Ishikawa (cell line): ENCODE measurements around the gene PARP8.

Experiments used
- CEBPB ChIP-seq: IDR thresholded peaks from 2 replicates; pipeline ENCODE4 v1.6.1; 2012
- CREB1 ChIP-seq: IDR thresholded peaks from 2 replicates; pipeline ENCODE4 v1.6.1; 2012; ENCODE audit warnings: low read depth
- EGR1 ChIP-seq: IDR thresholded peaks from 2 replicates; pipeline ENCODE4 v1.6.1; 2012
- EP300 ChIP-seq: IDR thresholded peaks from 2 replicates; pipeline ENCODE4 v1.6.1; 2012; ENCODE audit warnings: borderline replicate concordance
- FOXM1 ChIP-seq: IDR thresholded peaks from 2 replicates; pipeline ENCODE4 v1.6.1; 2012; ENCODE audit warnings: low read depth, borderline replicate concordance
- MAX ChIP-seq: IDR thresholded peaks from 2 replicates; pipeline ENCODE4 v1.6.1; 2012
- NFIC ChIP-seq: IDR thresholded peaks from 2 replicates; pipeline ENCODE4 v1.6.1; 2012
- RAD21 ChIP-seq: IDR thresholded peaks from 2 replicates; pipeline ENCODE4 v1.6.1; 2012; ENCODE audit warnings: low read depth
- REST ChIP-seq: IDR thresholded peaks from 2 replicates; pipeline ENCODE4 v1.6.1; 2012; ENCODE audit warnings: low read depth, mild to moderate bottlenecking
- TAF1 ChIP-seq: IDR thresholded peaks from 2 replicates; pipeline ENCODE4 v1.6.1; 2012; ENCODE audit warnings: low read depth, mild to moderate bottlenecking
- TCF12 ChIP-seq: IDR thresholded peaks from 2 replicates; pipeline ENCODE4 v1.6.1; 2012; ENCODE audit warnings: low read depth
- TEAD4 ChIP-seq: IDR thresholded peaks from 2 replicates; pipeline ENCODE4 v1.6.1; 2012
- USF1 ChIP-seq: IDR thresholded peaks from 2 replicates; pipeline ENCODE4 v1.6.1; 2012
- YY1 ChIP-seq: IDR thresholded peaks from 2 replicates; pipeline ENCODE4 v1.6.1; 2012; ENCODE audit warnings: low read depth
- ZBTB7A ChIP-seq: IDR thresholded peaks from 2 replicates; pipeline ENCODE4 v1.6.1; 2012; ENCODE audit warnings: low read depth

The PARP8 gene

GRCh38 chr5:50855001-50855400 is 188.6 kb downstream of the PARP8 start:
- TF ChIP-seq TEAD4: no peak
- no peak for TF ChIP-seq CREB1
- TF ChIP-seq TAF1: no peak
- TF ChIP-seq USF1: no peak
- no peak for TF ChIP-seq REST
- TF ChIP-seq CEBPB: no peak
- no peak for TF ChIP-seq TCF12
- TF ChIP-seq ZBTB7A: no peak
- no peak for TF ChIP-seq YY1
- TF ChIP-seq FOXM1: no peak
- TF ChIP-seq RAD21: no peak
- no peak for TF ChIP-seq NFIC
- TF ChIP-seq MAX: no peak
- TF ChIP-seq EP300: no peak
- TF ChIP-seq EGR1: no peak

GRCh38 chr5:50856401-50857119 is 190.1 kb downstream of the PARP8 start:
- TF ChIP-seq FOXM1: no peak

- TF ChIP-seq YY1 (no peak), REST (no peak), ZBTB7A (no peak), USF1 (no peak), EGR1 (no peak), RAD21 (no peak), TCF12 (no peak), EP300 (no peak), FOXM1 (no peak), CREB1 (no peak), TAF1 (no peak), CEBPB (no peak), MAX (no peak), NFIC (no peak), TEAD4 (no peak)
These were observed 197.2 kb downstream of the PARP8 start for GRCh38 chr5:50863534-50864170.

- TF ChIP-seq TAF1 (no peak), MAX (no peak), USF1 (no peak), REST (no peak), NFIC (no peak), RAD21 (no peak)
These were observed 198.0 kb downstream of the PARP8 start for GRCh38 chr5:50864466-50864865.
